Myocyte (in vitro differentiated cells): ENCODE data around the gene UCP3. TPM values are rescaled to one million over a fixed set of nuclear protein-coding genes. Genes with fewer than 3 reads are reported as not detected.

Experiments used
- DNase-seq: peaks from one replicate; pipeline ENCODE4 v3.0.0-alpha.2; 2012; ENCODE audit warnings: low read depth
- polyA plus RNA-seq: library from polyadenylated mRNA; unstranded; fragments of >200 nt; gene quantifications from one replicate; pipeline ENCODE4 v1.2.1, GENCODE V29; 2012; ENCODE audit warnings: missing spikeins
- total RNA-seq: library from RNA; depleted of rRNA; stranded (reverse); fragments of >200 nt; gene quantifications from 2 replicates; pipeline ENCODE4 v1.2.3, GENCODE V29; 2014

The UCP3 gene, protein sequence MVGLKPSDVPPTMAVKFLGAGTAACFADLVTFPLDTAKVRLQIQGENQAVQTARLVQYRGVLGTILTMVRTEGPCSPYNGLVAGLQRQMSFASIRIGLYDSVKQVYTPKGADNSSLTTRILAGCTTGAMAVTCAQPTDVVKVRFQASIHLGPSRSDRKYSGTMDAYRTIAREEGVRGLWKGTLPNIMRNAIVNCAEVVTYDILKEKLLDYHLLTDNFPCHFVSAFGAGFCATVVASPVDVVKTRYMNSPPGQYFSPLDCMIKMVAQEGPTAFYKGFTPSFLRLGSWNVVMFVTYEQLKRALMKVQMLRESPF
- 0.62 and 2.6 TPM in 2 replicates for total RNA-seq
- 1.8 TPM for polyA plus RNA-seq

DNA sequence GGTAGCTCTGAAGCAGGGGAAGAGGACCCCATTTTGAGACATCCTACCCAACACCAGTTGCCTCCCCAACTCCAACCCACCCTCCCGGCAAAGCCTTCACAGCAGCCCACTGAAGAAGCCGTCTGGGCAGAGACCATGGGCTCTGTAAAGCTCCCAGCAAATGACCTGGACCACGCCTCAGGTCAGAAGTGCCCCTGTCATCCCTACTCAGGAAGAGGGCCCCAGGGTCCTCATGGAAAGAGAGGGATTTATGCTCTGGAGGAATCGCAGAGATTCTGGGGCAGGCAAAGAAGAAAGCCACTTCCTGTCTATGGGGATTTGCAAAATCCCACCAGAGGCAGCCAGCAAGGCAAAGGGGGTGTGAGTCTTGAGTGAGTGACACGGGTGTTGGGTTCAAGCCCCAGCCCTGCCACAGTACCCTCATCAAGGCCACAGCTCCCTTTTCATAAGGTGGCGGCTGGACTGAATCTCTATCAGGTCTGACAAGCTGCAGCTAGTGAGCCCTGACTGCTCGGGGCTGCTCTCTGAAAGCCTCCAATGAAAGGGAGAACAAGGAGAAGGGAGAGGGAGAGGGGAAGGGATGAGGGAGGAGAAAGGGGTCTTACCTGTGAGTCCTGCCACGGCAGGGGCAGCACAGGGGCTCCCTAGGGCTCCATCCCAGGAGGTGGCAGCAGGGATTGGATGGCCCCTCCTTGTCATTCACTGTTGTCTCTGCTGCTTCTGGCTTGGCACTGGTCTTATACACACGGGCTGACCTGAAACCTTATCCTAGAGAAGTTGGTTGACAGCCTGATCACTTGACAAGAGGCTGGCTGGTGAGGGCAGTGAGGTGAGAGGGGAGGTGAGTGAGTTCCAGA lies at the start of gene UCP3:
UCP3 (minus strand) TSS at position 713 of the 857 bp plus-strand sequence. CDS start 2,043 bp downstream, outside the sequence.
- no peak for DNase-seq

DNA sequence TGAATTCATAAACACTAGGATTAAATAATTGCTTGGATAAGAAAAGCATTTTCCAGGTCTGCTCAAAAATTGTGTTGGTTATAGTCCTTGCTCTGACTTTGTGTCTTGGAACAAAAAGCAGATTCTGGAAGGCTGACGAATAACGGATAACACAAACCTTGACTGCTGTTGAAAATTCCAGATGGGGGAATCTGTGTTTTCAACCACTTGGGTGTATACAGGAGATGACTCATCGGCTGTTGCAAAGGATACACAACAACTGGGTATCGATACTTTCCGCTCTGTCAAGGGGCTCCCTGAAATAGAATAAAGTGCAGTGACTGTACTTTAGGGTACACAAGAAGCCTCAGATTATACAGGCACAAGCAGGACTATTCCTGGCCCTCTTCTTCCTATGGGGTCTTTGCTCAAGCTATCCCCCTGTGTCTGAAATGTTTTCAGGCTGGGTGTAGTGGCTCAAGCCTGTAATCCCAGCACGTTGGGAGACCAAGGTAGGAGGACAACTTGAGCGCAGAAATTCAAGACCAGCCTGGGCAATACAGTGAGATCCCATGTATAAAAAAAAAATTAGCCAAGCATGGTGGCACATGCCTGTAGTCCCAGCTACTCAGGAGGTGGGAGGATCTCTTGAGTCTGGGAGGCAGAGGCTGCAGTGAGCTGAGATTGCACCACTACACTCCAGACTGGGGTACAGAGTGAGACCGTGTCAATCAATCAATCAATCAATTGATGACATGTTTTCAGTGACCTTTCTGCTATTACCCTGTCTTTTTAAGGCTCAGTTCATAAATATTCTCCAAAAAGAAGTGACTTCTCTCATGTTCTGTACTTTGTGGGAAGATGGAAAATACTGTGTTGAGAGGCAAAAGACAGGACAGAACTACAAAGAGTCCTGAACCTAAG lies 48.6 kb upstream of the UCP3 start:
- peak; percentile 22 for DNase-seq

DNA sequence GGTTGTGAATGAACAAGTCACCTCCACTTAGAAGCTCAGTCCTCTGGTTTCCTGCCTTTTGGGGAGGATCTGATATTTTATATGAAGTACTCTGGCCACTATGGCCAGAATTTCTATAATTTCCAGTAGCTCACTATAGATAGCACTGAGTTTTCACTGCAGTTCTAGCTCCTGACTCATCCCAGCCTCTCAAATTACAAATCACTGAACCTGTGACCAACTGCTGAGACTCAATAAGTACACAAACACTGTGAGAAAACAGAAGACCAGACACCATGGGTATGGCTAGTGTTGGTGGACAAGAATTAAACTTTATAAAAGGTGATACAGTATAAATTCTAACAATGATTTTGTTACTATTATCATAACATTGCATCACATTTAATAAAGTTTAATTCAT lies 47.1 kb upstream of the UCP3 start:
- peak; percentile 73 for DNase-seq

DNA sequence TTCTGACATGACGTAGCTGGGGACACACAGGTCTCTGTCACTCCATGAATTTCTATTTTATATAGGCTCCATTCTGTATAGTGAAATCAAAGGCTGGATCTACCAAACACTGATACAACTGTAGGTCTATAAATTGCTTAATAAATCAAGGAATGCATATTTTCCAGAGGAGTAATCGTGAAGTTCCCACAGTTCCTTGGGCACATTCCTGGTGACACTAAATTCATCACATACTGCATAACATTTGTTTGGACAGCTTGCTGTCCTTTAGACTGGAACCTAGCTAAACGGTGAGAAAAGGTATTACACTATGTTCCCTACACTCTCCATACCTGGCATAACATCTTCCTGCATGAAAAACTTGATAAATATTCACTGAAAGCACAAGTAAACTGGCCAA lies 41.6 kb upstream of the UCP3 start:
- no peak for DNase-seq

DNA sequence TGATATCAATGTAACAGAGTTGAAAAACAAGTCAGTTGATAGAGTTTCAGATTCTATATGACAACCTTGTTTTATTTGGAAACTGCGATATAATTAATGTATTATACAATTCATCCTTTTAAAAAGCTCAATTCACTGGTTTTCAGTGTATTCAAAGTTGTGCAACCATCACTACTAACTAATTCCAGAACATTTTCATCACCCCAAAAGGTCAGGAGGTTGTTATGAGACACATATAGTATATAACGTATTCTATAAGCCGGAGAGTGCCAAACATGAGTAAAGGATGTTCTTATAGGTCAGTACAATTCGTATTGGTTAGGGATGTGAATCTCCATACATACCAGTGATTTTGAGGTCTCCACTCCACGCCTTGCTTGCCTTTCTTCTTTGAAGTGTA lies 40.1 kb upstream of the UCP3 start:
- no peak for DNase-seq

DNA sequence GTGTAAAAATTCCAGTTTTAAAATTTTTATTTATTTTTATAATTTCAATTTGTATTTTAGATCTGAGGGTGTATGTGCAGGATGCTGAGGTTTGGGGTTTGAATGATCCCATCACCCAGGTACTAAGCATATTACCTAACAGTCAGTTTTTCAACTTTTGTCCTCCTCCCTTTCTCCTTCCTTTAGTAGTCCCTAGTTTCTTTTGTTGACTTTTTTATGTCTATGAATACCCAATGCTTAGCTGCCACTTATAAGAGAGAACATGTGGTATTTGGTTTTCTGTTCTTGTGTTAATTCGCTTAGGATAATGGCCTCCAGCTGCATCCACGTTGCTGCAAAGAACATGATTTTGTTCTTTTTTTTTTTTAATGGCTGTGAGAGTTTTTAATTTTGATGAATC lies 35.7 kb upstream of the UCP3 start:
- DNase-seq = no peak

DNA sequence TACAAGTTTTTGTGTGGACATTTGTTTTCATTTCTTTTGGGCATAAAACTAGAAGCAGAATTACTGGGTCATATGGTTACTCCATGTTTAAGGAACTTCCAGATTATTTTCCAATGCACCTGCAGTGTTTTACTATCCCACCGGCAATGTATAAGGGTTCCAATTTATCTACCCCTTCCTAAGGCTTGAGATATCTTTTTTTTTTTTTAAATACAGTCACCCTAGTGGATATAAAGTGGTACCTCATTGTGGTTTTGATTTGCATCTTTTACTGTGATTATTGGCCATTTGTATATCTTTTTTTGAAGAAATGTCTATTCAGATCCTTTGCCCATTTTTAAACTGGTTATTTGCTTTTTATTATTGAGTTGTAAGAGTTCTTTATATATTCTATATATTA lies 34.6 kb upstream of the UCP3 start:
- DNase-seq = no peak

DNA sequence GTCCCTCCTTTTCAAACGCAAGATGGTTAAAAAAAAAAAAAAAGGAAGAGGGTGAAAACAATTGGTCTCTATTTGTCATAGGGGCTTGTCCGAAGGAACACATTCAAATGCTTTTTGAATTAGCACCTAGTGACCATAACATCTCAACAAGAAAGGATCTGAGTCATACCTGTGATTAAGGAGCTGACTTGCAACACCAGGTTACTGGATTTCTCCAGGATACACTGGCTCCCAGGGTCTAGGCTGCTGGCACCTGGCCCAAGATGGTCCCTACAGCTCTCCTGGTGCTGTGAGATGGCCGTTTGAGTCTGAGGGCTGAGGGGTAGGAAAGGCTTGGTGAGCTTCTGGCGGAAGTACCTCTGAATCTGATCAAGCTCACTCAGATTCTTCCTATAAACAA lies 28.4 kb upstream of the UCP3 start:
- DNase-seq = no peak

DNA sequence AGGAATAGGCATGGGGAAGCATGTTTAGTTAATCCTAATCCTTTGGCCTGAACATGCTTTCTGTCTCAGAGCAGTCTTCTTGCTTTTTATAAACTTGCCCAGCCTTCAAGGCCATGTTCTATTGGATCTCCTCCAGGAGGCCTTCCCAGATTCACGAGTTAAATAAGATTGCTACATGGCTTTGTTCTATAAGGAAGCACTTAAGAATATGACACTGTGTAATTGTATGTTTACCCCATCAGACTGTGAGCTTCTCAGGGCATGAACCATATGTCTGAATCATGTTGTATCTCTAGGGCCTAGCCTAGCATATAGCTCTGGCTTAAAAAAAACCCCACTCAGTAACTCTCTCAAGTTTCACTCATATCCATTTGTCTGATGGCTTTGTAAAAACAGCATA lies 26.4 kb upstream of the UCP3 start:
- DNase-seq = no peak

DNA sequence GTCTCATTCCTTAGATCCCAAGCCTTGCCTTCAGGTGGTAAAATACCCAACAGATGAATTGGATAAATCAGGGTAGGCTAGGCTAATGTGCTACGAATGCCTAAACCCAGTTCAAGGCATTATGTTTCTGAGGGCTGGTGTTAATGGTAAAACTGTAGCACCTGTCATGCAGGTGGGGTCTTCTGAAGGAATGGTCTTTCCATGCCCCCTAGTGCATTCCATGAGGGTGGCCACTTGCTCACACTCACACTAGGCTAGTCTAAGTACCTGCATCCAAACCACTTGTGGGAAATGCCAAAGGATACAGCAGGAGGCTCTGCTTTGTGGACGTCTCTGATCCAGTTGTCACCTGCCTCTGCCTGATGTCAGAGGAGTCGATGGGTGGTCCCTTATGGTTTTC lies 24.2 kb upstream of the UCP3 start:
- no peak for DNase-seq

DNA sequence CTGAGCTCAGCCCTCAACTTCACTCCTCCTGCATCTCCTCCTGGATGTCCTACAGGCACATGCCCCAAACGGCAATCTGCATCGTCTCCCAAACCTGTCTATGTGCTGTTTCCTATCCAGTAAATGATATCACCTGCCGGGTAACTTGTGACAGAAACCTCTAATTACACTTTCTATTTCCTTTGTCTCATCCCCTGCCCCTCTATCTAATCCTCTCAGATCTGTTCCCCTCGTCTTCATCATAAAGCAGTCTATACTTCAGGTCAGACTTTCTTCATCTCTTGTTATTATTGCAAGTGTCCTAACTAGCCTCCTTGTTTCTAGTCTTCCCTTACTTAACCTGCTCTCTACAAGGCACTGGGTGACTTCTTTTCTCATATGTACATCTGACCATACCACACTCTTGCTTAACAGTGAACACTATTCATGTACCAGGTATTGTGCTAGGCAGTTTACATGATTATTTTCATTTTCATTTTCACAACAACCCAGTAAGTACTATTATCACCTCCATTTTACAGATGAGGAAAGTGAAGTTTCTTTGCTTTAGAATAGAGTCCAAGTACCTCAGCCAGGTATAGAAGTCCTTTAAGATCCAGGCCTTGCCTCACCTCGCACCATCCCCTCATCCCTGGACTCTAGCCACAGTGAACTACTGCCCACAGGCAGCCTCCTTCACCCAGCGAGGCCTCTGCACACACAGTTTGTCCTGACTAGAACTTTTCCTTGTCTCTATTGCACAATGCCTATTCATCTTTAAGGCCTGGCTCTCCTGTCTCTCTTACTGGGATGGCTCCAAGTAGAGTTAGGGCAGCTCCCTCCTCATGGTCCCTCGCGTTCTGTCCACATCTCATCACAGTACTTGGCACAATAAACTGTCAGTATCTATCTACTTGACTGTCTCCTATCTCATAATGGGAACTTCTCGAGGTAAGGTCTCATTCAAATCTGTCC lies 22.1 kb upstream of the UCP3 start:
- no peak for DNase-seq

DNA sequence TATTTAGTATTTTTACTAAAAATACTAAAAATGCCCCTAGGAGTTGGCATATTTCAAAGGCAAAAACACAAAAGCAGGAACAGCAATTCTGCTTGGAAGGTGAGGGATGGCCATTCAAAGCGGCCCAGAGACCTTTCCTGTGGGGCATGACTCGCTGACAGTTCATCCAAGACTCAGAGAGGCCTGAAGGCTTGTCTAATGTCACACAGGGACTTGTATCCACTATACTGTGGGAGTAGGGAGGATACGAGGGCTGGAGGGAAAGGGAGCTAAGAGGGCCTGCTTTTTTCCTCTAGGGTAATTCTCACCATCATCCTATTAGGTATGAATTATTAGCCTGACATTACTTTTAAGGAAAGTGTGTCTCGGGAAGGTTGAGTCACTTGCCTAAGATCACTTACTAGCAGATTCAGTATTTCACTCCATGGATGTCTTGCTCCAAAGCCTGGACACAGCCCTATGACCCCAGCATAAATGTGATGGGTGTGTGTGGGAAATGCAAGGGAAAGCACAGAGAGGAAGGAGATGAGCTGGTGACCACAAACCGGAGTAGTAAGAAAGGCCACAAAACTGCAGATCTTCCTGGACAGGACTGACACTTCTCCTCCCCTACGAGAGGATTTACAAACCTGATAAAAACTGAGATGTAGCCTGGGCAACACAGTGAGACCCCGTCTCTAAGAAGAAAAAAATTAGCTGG lies 16.7 kb upstream of the UCP3 start:
- DNase-seq = no peak

DNA sequence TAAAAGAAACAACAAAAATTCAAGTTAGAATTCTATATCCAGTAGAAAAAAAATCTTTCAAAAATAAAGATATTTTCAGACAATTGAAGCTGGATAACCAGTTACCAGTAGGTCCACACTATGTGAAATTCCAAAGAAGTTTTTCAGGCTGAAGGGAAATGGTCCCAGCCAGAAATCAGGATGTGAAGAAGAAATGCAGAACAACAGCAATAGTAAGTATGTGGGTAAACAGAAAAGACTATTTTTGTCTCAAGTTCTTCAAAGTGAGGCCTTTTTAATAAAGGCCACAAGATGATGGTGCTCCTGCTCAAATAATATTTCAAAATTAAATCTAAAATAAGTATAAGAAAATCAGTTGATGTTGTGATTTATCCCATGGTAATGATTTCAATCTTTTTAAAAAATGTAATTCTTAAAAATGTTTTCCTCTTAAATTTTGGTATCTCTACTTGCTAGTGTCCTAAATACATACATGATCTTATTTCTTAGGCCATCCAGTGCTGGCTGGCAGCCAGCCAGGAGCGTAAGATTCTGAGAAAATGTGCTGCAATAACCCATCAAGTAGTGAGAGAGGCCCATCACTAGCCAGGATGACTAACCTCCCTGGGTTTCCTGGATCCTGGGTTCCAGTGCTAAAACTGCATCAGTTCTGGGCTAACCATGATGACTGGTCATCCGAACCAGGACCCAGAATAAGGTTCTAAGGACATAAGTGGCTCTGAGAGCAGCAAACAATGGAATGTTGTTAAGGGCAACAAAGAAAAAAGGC lies 15.6 kb upstream of the UCP3 start:
- peak; percentile 17 for DNase-seq

DNA sequence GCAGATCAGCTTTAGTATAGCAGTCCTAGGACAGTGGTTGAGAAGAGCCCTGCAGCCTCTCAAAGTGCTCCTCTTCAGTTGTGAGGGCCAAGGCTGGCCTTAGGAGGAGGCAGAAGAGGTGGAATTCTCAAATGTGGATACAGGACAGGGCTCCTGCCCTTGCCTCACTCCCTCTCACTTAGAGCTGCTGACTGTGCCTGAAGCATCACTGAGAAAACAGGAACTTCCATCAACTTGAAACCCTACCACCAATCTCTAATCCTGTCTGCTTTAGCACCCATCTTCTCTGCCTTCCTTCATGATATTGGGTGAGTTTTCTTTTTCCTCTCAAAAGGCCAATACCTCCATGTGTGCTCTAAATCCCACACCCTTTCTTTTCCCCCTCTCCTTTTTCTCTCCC lies 14.4 kb upstream of the UCP3 start:
- no peak for DNase-seq

DNA sequence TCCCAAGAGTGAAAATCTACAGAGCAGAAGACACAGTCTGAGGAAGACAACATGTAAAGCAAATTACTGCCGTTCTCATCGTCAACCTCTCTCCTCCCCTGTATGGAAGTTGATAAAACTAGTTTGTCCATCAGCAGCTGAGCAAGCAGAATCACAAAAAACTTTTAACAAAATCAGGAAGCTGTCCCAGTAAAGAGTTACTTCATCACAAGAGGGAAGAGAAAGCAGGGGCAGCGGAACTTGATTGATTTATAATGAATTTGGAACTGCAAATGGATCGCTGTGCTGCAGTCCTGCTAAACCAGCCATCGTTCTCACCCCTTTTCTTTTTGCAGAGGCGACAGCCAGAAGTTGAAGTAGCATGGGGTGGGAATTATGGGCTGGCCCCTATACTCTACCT lies 13.7 kb upstream of the UCP3 start:
- DNase-seq = no peak

DNA sequence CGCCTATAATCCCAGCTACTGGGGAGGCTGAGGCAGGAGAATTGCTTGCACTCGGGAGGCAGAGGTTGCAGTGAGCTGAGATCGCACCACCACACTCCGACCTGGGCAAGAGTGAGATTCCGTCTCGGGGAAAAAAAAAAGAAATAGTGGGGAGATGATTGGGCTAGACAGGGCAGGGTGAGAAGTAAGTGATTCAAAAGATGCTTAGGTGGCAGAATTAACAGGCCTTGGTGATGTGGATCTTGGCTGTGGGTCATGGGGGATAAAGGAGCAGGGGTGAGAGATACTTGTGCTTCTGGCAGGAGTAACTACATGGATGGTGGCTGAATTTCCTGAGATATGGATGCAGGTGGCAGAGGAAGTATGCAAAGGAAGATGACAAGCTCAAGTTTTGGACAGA lies 13.1 kb upstream of the UCP3 start:
- no peak for DNase-seq

DNA sequence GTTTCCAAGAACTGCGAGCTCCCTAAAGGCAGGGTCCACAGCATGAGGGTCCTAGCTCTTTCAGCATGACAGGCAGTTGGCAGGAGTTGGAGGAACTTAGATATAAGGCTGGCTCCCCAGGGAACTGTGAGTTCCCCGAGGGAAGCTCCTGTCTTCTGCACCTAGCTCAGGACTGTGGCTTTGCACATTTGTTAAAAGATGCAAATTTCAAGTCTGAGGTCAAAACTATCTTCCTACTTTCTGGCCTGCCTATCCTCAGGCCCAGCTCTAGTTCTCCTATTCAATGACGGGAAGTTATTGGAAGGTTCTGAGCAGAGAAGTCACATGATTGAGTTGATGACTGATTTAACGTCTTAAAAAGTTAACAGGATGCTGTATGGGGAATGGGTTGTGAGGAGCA lies 11.7 kb upstream of the UCP3 start:
- no peak for DNase-seq

DNA sequence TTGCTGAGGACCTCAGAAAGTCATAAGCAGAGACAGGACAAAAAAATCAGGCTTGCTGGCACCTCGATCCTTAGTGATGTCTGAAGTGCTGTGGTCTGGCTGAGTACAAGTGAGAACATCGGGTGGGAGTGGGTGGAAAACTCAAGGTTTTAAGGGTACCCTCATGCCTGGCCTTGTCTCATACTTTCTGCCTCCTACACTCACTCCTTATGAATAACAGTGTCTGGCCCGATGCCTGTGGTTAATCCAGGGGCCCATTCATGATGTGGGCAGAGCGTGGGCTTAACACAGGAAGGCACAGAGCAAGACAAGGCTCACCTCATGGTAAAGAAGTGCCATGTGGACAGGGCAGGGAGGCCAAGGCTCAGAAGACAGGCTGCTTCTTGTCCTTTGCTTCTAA lies 11.0 kb upstream of the UCP3 start:
- no peak for DNase-seq

DNA sequence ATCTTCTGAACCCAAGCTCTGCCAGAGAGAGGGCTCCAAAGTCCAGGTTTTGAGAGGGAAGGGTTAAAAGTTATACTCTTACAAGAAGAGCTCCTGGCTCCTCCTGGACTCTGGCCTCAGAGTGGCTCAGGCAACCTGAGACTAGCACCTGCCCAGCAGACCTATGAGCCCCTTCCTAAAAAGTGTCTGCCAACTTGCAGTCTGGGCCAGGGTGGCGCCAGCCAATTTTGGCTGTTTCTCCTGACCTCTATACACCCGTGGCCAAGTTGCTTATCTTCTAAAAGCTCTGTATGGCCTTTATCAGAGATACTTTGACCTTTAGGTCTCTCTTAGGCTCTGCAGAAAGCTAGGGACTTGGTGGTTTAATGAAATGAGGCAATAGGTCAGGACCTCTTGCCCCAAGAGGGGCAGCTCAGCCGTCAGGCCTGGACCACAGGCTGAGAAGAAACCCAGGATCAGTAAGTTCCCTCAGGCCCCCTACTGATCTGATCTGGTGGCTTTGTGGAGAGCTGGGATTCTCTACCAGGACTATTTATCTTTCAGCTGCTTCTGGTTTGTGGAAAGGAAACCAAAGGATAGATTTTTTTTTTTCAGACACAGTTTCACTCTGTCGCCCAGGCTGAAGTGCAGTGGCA lies 10.3 kb upstream of the UCP3 start:
- DNase-seq = peak; percentile 19
